HFFc6 (cell line): ENCODE data around the gene PACRG. TPM values are rescaled to one million over a fixed set of nuclear protein-coding genes. Genes with fewer than 3 reads are reported as not detected.
A peak's percentile ranks its signal among the peaks of the same experiment; 100 is the strongest.

Source experiments
- DNase-seq: peaks from one replicate; pipeline ENCODE4 v3.0.0-alpha.2; 2018
- H3K27ac Mint-ChIP-seq: 2 replicates; pipeline ENCODE4 v1.8.0; 2020; ENCODE audit warnings: mild to moderate bottlenecking, mixed read lengths
- H3K27me3 Mint-ChIP-seq: 2 replicates; pipeline ENCODE4 v1.8.0; 2021; ENCODE audit warnings: mild to moderate bottlenecking, moderate library complexity, mixed read lengths; ENCODE audit not compliant: insufficient read depth
- H3K36me3 Mint-ChIP-seq: 2 replicates; pipeline ENCODE4 v1.8.0; 2021; ENCODE audit warnings: low read depth, mixed read lengths
- H3K4me1 Mint-ChIP-seq: 2 replicates; pipeline ENCODE4 v1.8.0; 2020; ENCODE audit warnings: low read depth, mixed read lengths
- H3K4me3 Mint-ChIP-seq: 2 replicates; pipeline ENCODE4 v1.8.0; 2020; ENCODE audit warnings: mild to moderate bottlenecking, moderate library complexity, mixed read lengths
- H3K9me3 Mint-ChIP-seq: 2 replicates; pipeline ENCODE4 v1.8.0; 2020; ENCODE audit warnings: mild to moderate bottlenecking, mixed read lengths
- total RNA-seq, 6 experiments: library from RNA; stranded (reverse); fragmentation: NEBNext Ultra II Directional; extraction: Animal tissue kit (Norgen Biotek cat#: 25700); gene quantifications; 2 replicates in 1 of 6; 3 replicates in 5 of 6; pipeline ENCODE4 v1.2.3, GENCODE V29; 2021
- TF ChIP-seq, protein P1 (sequence below): fragments of 200-600 bp; sonication (generic); IDR thresholded peaks from 2 replicates; pipeline ENCODE4 v1.5.0; 2021; ENCODE audit warnings: antibody characterized with exemption, mild to moderate bottlenecking

The PACRG gene
- total RNA-seq, 6 experiments from 2014 or later: not detected

DNA sequence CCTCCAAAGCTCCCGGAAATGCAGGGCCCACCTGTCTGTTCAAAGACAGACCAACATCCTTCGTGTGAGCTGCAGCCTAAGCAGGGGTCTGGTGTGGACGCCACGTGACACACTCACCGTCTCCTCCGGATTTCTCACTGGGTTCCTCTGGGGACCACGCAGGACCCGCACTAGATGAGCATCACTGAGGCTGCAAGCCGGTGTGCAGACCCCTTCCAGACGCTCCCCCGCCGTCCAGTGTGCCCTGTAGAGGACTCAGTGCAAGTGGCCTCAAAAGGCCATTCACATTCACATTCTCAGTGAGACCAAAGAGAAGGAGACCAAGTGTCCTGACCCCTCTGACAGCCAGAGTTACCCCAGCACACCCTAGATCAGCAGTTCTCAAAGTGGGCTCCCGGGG, 595.5 kb downstream of the PACRG start:
- peaks cover 8% of the 10 kb centered on the region; the same call in 1 of the 2 replicates for H3K36me3 Mint-ChIP-seq
- no peak overlapping the region for H3K4me3 Mint-ChIP-seq
- DNase-seq: no peak
- no peaks in the 10 kb centered on the region; the same call in 1 of the 2 replicates for H3K9me3 Mint-ChIP-seq
- H3K27me3 Mint-ChIP-seq: peaks cover 18% of the 10 kb centered on the region
- no peak overlapping the region for H3K27ac Mint-ChIP-seq
- H3K4me1 Mint-ChIP-seq: peaks cover 15% of the 10 kb centered on the region
- TF ChIP-seq, protein P1, sequence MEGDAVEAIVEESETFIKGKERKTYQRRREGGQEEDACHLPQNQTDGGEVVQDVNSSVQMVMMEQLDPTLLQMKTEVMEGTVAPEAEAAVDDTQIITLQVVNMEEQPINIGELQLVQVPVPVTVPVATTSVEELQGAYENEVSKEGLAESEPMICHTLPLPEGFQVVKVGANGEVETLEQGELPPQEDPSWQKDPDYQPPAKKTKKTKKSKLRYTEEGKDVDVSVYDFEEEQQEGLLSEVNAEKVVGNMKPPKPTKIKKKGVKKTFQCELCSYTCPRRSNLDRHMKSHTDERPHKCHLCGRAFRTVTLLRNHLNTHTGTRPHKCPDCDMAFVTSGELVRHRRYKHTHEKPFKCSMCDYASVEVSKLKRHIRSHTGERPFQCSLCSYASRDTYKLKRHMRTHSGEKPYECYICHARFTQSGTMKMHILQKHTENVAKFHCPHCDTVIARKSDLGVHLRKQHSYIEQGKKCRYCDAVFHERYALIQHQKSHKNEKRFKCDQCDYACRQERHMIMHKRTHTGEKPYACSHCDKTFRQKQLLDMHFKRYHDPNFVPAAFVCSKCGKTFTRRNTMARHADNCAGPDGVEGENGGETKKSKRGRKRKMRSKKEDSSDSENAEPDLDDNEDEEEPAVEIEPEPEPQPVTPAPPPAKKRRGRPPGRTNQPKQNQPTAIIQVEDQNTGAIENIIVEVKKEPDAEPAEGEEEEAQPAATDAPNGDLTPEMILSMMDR: no peak

DNA sequence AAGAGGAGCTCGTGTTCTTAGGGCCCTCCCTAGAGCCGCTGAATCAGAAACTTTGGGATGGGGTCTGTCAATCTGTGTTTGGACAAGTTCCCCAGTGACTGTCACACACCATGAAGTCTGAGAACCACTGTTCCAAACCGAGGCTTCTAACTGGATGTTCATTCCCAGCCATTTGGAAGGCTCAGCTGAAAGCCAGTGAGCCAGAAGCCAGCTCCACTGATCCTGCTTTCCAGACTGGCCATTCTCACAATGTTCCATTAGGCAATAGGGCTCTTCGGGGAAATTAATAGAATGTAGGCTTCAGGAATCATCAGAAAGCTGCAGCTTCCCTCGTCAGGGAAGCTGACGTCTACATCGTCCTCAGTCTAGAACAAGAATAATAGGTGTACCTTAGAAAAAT, 595.9 kb downstream of the PACRG start:
- H3K27ac Mint-ChIP-seq: no peak overlapping the region
- no peak for DNase-seq
- H3K4me1 Mint-ChIP-seq: peaks cover 15% of the 10 kb centered on the region
- H3K9me3 Mint-ChIP-seq: no peaks in the 10 kb centered on the region; the same call in 1 of the 2 replicates
- no peak overlapping the region for H3K4me3 Mint-ChIP-seq
- peaks cover 8% of the 10 kb centered on the region; the same call in 1 of the 2 replicates for H3K36me3 Mint-ChIP-seq
- TF ChIP-seq, protein P1: no peak
- H3K27me3 Mint-ChIP-seq: peaks cover 18% of the 10 kb centered on the region

DNA sequence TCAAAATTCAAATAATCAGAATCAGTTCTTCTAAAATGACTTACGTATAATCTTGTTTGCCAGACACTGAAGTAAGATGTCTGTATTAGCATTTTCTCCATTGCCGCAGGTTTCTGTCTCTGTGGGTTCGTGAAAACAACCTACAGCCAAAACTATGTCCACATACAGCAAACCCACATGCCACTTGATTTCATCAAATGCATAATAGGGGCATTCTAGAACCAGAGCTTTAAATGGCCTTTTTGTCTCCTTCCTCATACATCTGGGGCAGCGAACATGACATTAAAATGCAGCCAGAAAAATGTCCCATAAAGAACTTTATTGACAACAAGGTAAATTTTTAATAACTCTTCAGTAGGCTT, 596.5 kb downstream of the PACRG start:
- TF ChIP-seq, protein P1: no peak
- Mint-ChIP-seq H3K9me3 (no peaks in the 10 kb centered on the region; the same call in 1 of the 2 replicates), H3K36me3 (peaks cover 8% of the 10 kb centered on the region; the same call in 1 of the 2 replicates), H3K27me3 (peaks cover 18% of the 10 kb centered on the region), H3K27ac (no peak overlapping the region), H3K4me3 (no peak overlapping the region), H3K4me1 (peaks cover 15% of the 10 kb centered on the region)
- DNase-seq: no peak

DNA sequence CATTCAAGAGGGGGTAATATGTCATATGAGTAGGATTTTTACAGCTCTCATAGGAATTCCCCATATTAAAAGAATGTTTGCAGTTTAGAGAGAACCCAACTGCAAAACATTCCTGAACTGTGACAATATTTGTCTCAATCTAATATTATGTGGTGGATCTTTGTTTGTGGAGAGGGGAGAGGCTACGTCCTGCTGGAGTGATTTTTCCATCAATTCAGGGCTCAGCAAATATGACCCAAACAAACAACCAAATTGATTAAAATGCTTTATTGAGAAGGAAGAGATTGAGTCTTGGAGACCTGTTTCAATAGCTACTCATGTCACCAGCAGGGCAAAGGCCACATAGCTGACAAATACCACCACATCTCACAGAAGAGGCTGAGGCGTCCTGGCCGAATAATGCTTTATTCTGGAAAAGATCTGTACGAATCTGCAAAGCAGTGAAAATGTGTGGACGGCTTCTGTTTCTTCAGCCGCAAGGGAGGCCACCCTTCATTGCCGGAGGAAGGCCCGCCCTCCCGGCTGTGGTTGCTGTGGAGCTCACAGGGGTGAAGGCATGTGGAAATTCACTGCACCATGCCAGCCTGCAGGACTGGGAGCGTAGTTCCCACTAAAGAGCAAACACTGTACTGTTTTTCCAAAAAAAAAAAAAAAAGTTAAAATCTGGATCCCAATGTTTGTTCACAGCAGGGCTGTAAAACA, 597.1 kb downstream of the PACRG start:
- Mint-ChIP-seq H3K36me3 (peaks cover 8% of the 10 kb centered on the region; the same call in 1 of the 2 replicates), H3K9me3 (no peaks in the 10 kb centered on the region; the same call in 1 of the 2 replicates), H3K4me3 (0 out of 2 replicates have a peak overlapping the region, but pooled peaks have one; percentile 6), H3K4me1 (peaks cover 15% of the 10 kb centered on the region), H3K27me3 (peaks cover 18% of the 10 kb centered on the region), H3K27ac (no peak overlapping the region)
- DNase-seq: no peak
- TF ChIP-seq, protein P1: no peak

DNA sequence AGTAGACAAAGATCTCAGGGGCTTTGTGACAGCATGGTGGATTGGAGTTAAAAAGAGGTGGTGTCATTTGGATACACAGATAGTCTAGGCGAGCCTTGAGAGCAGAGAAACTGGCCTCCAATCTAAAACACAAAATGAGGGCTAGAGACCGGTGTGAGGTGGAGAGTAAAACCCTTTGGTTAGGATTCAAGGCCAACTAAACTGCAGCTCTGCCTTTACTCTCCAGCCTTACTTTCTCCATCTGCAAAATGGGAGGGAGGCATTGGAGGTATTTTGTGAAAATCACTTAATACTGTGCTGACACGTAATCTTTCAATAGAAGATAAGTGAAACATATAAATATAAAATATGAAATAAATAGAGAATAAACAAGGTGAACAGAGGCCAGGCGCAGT, 597.6 kb downstream of the PACRG start:
- TF ChIP-seq, protein P1: no peak
- Mint-ChIP-seq H3K27me3 (peaks cover 18% of the 10 kb centered on the region), H3K27ac (no peak overlapping the region), H3K9me3 (no peaks in the 10 kb centered on the region; the same call in 1 of the 2 replicates), H3K4me3 (no peak overlapping the region), H3K36me3 (peaks cover 8% of the 10 kb centered on the region; the same call in 1 of the 2 replicates), H3K4me1 (peaks cover 15% of the 10 kb centered on the region)
- DNase-seq: no peak
